Endothelial cell of umbilical vein (primary cell): ENCODE measurements around the gene SFMBT1. TPM values are rescaled to one million over a fixed set of nuclear protein-coding genes. Genes with fewer than 3 reads are reported as not detected.

Experiments used
- BruUV-seq: library from RNA; stranded (reverse); fragments of 400-500 nt; replicated peaks from 2 replicates; lab custom pipeline; 2021; lab: Mats Ljungman, UMichigan
- CTCF ChIA-PET: fragments of 300-600, 350-600 bp; sonication (Branson Sonifier 250); formaldehyde crosslinking; loops from one replicate; lab custom pipeline; 2021; ENCODE audit warnings: antibody characterized with exemption, inconsistent platforms; lab: Charles Lee
- POLR2A ChIA-PET: fragments of 300-600, 350-600 bp; sonication (Branson Sonifier 250); formaldehyde crosslinking; loops from one replicate; lab custom pipeline; 2021; ENCODE audit warnings: antibody characterized with exemption, inconsistent platforms; lab: Charles Lee
- DNase-seq: peaks from one replicate; pipeline ENCODE4 v3.0.0-alpha.2; 2011; ENCODE audit warnings: low read depth, low spot score
- FAIRE-seq: peaks from 2 replicates; lab custom pipeline; 2011; peaks lifted over from hg19 to GRCh38; lab: Jason Lieb, UNC
- H2AFZ ChIP-seq: 2 replicates; pipeline ENCODE4 v1.6.0; 2012; ENCODE audit warnings: low read depth, low read length, control low read depth, inconsistent platforms
- H3K27ac ChIP-seq: 2 replicates; pipeline ENCODE4 v1.5.1; 2011; ENCODE audit warnings: low read depth, mild to moderate bottlenecking, control low read depth, low read length, moderate library complexity; ENCODE audit not compliant: insufficient read depth
- H3K27me3 ChIP-seq, 2 experiments: 2 replicates each; pipeline versions ENCODE4 v1.6.0 to v1.6.1; 2011; ENCODE audit warnings: low read length in 2 of 2, mixed read lengths in 1 of 2; ENCODE audit not compliant: control insufficient read depth in 2 of 2, insufficient read depth in 2 of 2
- H3K36me3 ChIP-seq, 2 experiments: 2 replicates in 1 of 2; 3 replicates in 1 of 2; pipeline ENCODE4 v1.5.1; 2011; ENCODE audit warnings: low read length in 2 of 2, mild to moderate bottlenecking in 1 of 2, moderate library complexity in 1 of 2; ENCODE audit not compliant: control insufficient read depth in 2 of 2, insufficient read depth in 2 of 2; ENCODE audit errors: extremely low read depth in 1 of 2
- H3K4me1 ChIP-seq: 3 replicates; pipeline ENCODE4 v1.5.1; 2011; ENCODE audit warnings: mild to moderate bottlenecking, low read length; ENCODE audit not compliant: control insufficient read depth, insufficient read depth; ENCODE audit errors: extremely low read depth
- H3K4me2 ChIP-seq: 2 replicates; pipeline ENCODE4 v1.6.1; 2011; ENCODE audit warnings: low read length, control low read depth, mixed read lengths; ENCODE audit not compliant: insufficient read depth
- H3K4me3 ChIP-seq, 3 experiments: fragments of 200-600 bp in 1 of 3; sonication (generic), shearing (Covaris generic) in 1 of 3; replicated peaks in 1 of 3; 2 replicates each; pipeline ENCODE4 v1.5.1; 2011 to 2016; ENCODE audit warnings: control low read depth in 3 of 3, low read length in 3 of 3, mild to moderate bottlenecking in 2 of 3, inconsistent platforms in 1 of 3, low read depth in 1 of 3, moderate library complexity in 1 of 3; ENCODE audit not compliant: insufficient read depth in 1 of 3
- H3K79me2 ChIP-seq: 2 replicates; pipeline ENCODE4 v1.6.0; 2012; ENCODE audit warnings: low read length, inconsistent platforms; ENCODE audit not compliant: control insufficient read depth, insufficient read depth
- H3K9ac ChIP-seq: replicated peaks from 2 replicates; pipeline ENCODE3; 2011; ENCODE audit warnings: low read length, control low read depth; ENCODE audit not compliant: insufficient read depth; ENCODE audit errors: extremely low read depth
- H3K9me1 ChIP-seq: replicated peaks from 3 replicates; pipeline ENCODE4 v1.6.0; 2011; ENCODE audit warnings: mild to moderate bottlenecking, low read length; ENCODE audit not compliant: control insufficient read depth, insufficient read depth; ENCODE audit errors: extremely low read depth
- H3K9me3 ChIP-seq: replicated peaks from 2 replicates; pipeline ENCODE4 v1.5.1; 2012; ENCODE audit warnings: low read length, inconsistent platforms; ENCODE audit not compliant: control insufficient read depth, insufficient read depth
- H4K20me1 ChIP-seq: replicated peaks from 2 replicates; pipeline ENCODE3; 2011; ENCODE audit warnings: mild to moderate bottlenecking, low read length; ENCODE audit not compliant: control insufficient read depth, insufficient read depth; ENCODE audit errors: extremely low read depth
- EZH2 ChIP-seq: IDR thresholded peaks from 2 replicates; pipeline ENCODE4 v1.6.1; 2012; ENCODE audit warnings: borderline replicate concordance, low read depth, mild to moderate bottlenecking, moderate library complexity, low read length, inconsistent platforms; ENCODE audit not compliant: severe bottlenecking
- FOS ChIP-seq: IDR thresholded peaks from 2 replicates; pipeline ENCODE4 v1.6.1; 2011; ENCODE audit warnings: mild to moderate bottlenecking, low read length, moderate library complexity, borderline replicate concordance; ENCODE audit not compliant: insufficient read depth
- GATA2 ChIP-seq: IDR thresholded peaks from 2 replicates; pipeline ENCODE4 v1.7.0; 2011; ENCODE audit warnings: low read depth, mild to moderate bottlenecking, moderate library complexity, mixed read lengths, low read length; ENCODE audit not compliant: insufficient read length, insufficient read depth
- JUN ChIP-seq: IDR thresholded peaks from 2 replicates; pipeline ENCODE4 v1.6.1; 2011; ENCODE audit warnings: borderline replicate concordance, low read depth; ENCODE audit not compliant: insufficient read length, insufficient read depth
- MYC ChIP-seq: IDR thresholded peaks from one replicate; pipeline ENCODE4 v1.6.1; 2011; ENCODE audit warnings: mild to moderate bottlenecking, low read depth, low read length
- POLR2A ChIP-seq: IDR thresholded peaks from 2 replicates; pipeline ENCODE4 v1.6.1; 2012; ENCODE audit warnings: low read depth, mild to moderate bottlenecking, control low read depth, low read length
- POLR2AphosphoS5 ChIP-seq: IDR thresholded peaks from 2 replicates; pipeline ENCODE4 v1.6.1; 2012; ENCODE audit warnings: low read depth, mild to moderate bottlenecking, control low read depth, low read length, moderate library complexity; ENCODE audit not compliant: insufficient read depth
- dilution Hi-C: fragments of 300-500 bp; cut with MboI; formaldehyde crosslinking; loops from one replicate; pipeline ENCODE4 v1.15.0; 2019; ENCODE audit warnings: low sequenced_read_pairs; ENCODE audit not compliant: extremely low pct_ligation_motif_present
- intact Hi-C: fragments of 100-400 bp; cut with micrococcal nuclease; formaldehyde crosslinking; loops from one replicate; pipeline ENCODE4 v1.10.0; 2022
- polyA plus RNA-seq, 4 experiments: library from polyadenylated mRNA; depleted of rRNA in 3 of 4; stranded (reverse) in 3 of 4; unstranded in 1 of 4; fragments of >200 nt; gene quantifications; 2 replicates each; pipeline versions ENCODE4 v1.2.1 to v1.2.3, GENCODE V29; 2011 to 2012; ENCODE audit warnings: missing spikeins in 1 of 4
- total RNA-seq: library from RNA; stranded (reverse); gene quantifications from 2 replicates; pipeline ENCODE4 v1.2.3, GENCODE V29; 2021
- TF ChIP-seq, protein P1 (sequence below), 2 donors: IDR thresholded peaks; 1 replicate in 1 of 2; 2 replicates in 1 of 2; pipeline ENCODE4 v1.5.1; 2011; ENCODE audit warnings: low read length in 2 of 2, mild to moderate bottlenecking in 2 of 2, moderate library complexity in 2 of 2, control low read depth in 1 of 2, inconsistent platforms in 1 of 2, low read depth in 1 of 2; ENCODE audit not compliant: insufficient read depth in 1 of 2; ENCODE audit errors: extremely low read depth in 1 of 2
- TF ChIP-seq, protein P2 (sequence below): IDR thresholded peaks from 2 replicates; pipeline ENCODE4 v1.6.1; 2011; ENCODE audit not compliant: insufficient read depth, insufficient read length

The SFMBT1 gene
- total and polyA plus RNA-seq, 2 donors (not counting 3 experiments of a cell fraction or from before 2014, with no cell fraction given), result 1.8 to 6.0 TPM

DNA sequence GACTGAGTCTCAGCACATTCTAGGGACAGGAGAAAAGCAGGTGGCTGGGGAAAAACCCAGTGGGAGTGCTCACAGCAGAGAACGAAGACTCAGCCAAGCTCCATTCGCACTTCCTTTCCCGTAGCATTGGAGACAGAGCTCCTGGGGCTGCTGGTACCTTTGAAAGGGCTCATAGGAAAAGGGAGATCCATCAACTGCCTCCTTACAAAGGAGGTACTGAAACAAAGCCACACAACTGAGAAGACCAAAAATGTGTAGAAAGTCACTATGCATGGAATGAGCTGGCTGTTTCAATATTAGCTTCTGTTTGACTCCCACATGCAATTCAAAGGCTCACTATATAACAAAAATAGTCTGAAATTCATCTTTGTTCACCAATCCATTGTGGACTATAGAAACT lies 165.4 kb downstream of the SFMBT1 start:
- no peaks in the 10 kb centered on the region for H3K36me3 ChIP-seq
- H3K79me2 ChIP-seq, result no peaks in the 10 kb centered on the region
- H4K20me1 ChIP-seq, result no peaks in the 10 kb centered on the region
- POLR2A ChIA-PET, result no interaction called here
- H3K4me3 ChIP-seq, result no peak overlapping the region
- no peak for DNase-seq
- CTCF ChIA-PET, result interaction anchor here (1.3 to 1.6 kb wide), 2 partner anchors 12 to 55 kb away, joined by 3 to 4 read pairs; no protein-coding TSS in a partner anchor
- no peak for FAIRE-seq
- H3K9me3 ChIP-seq, result no peaks in the 10 kb centered on the region
- no peak overlapping the region for H3K27ac ChIP-seq
- intact Hi-C loops (no loop called here), dilution Hi-C loops (no loop called here)
- H3K27me3 ChIP-seq, result no peaks in the 10 kb centered on the region
- TF ChIP-seq, protein P1, sequence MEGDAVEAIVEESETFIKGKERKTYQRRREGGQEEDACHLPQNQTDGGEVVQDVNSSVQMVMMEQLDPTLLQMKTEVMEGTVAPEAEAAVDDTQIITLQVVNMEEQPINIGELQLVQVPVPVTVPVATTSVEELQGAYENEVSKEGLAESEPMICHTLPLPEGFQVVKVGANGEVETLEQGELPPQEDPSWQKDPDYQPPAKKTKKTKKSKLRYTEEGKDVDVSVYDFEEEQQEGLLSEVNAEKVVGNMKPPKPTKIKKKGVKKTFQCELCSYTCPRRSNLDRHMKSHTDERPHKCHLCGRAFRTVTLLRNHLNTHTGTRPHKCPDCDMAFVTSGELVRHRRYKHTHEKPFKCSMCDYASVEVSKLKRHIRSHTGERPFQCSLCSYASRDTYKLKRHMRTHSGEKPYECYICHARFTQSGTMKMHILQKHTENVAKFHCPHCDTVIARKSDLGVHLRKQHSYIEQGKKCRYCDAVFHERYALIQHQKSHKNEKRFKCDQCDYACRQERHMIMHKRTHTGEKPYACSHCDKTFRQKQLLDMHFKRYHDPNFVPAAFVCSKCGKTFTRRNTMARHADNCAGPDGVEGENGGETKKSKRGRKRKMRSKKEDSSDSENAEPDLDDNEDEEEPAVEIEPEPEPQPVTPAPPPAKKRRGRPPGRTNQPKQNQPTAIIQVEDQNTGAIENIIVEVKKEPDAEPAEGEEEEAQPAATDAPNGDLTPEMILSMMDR (IDR thresholded peaks at IDR 0.05; ENCODE audit: extremely low read depth in 1 of 2, insufficient read depth in 1 of 2, low read depth in 1 of 2, low read length in 2 of 2), result no peak
- no peak for TF ChIP-seq FOS
- no peak for TF ChIP-seq EZH2
- TF ChIP-seq JUN, result no peak
- TF ChIP-seq GATA2, result no peak
- no peak for TF ChIP-seq POLR2A
- TF ChIP-seq MYC, result no peak
- no peak for TF ChIP-seq POLR2AphosphoS5
- TF ChIP-seq, protein P2, sequence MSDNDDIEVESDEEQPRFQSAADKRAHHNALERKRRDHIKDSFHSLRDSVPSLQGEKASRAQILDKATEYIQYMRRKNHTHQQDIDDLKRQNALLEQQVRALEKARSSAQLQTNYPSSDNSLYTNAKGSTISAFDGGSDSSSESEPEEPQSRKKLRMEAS, result no peak
- H3K9me1 ChIP-seq, result no peaks in the 10 kb centered on the region
- H3K4me2 ChIP-seq, result no peak overlapping the region
- no peak overlapping the region for H2AFZ ChIP-seq
- no peaks in the 10 kb centered on the region for H3K4me1 ChIP-seq
- H3K9ac ChIP-seq, result no peak overlapping the region
- BruUV-seq, result no TSS peak
